ENCODE measurements around the gene TEKT5. TPM values are rescaled to one million over a fixed set of nuclear protein-coding genes. Genes with fewer than 3 reads are reported as not detected.

TEKT5 gene
- total and polyA plus RNA-seq, 9 of the 15 experiments (the other 6 are each of a cell fraction or from before 2014, with no cell fraction given) = 0.10 to 0.19 TPM; not detected in 7

- TF ChIP-seq ZNF511 (CRISPR knock-in tag; IDR thresholded peaks at IDR 0.05) = peak; percentile 88
- TF ChIP-seq GABPA (tag; conservative IDR thresholded peaks at IDR 0.05; ENCODE audit: low read depth) = peak; percentile 96
- no peak for TF ChIP-seq BRF2 (IDR thresholded peaks at IDR 0.05; ENCODE audit: borderline replicate concordance, insufficient read depth, insufficient read length)
- peak; percentile 87; the same call in 1 of the 2 replicates for TF ChIP-seq FOXP1 (CRISPR knock-in tag; IDR thresholded peaks at IDR 0.05)
- TF ChIP-seq NCOR1 (IDR thresholded peaks at IDR 0.05) = no peak
- TF ChIP-seq ZFX (CRISPR knock-in tag; IDR thresholded peaks at IDR 0.05) = peak; percentile 99
- no peak for TF ChIP-seq MTA1 (IDR thresholded peaks at IDR 0.05; ENCODE audit: borderline replicate concordance)
- TF ChIP-seq BRCA1 (IDR thresholded peaks at IDR 0.05) = no peak
- no peak for TF ChIP-seq BRCA1 (CRISPR knock-in tag; IDR thresholded peaks at IDR 0.05)
- no peak; the same call in 1 of the 2 replicates for TF ChIP-seq ATF6 (CRISPR knock-in tag; IDR thresholded peaks at IDR 0.05)
- no peak for TF ChIP-seq CBX8 (IDR thresholded peaks at IDR 0.05; ENCODE audit: borderline replicate concordance, extremely low read depth, low read depth, low read length, poor library complexity, severe bottlenecking)
- TF ChIP-seq CCAR2 (IDR thresholded peaks at IDR 0.05; ENCODE audit: low read depth, low read length) = no peak
- TF ChIP-seq CHD2 (IDR thresholded peaks at IDR 0.05; ENCODE audit: low read depth, low read length) = no peak
- TF ChIP-seq RAD51 (IDR thresholded peaks at IDR 0.05; ENCODE audit: borderline replicate concordance, low read depth) = no peak
- TF ChIP-seq CCNT2 (IDR thresholded peaks at IDR 0.05; ENCODE audit: borderline replicate concordance, extremely low read depth, insufficient read length, low read depth, low read length) = peak; percentile 42
- TF ChIP-seq RFX7 (CRISPR knock-in tag; IDR thresholded peaks at IDR 0.05) = no peak
- TF ChIP-seq TSC22D4 (tag; IDR thresholded peaks at IDR 0.05) = no peak
- no peak for TF ChIP-seq MEF2D (tag; conservative IDR thresholded peaks at IDR 0.05; ENCODE audit: low read depth)
- no peak for TF ChIP-seq THRA (IDR thresholded peaks at IDR 0.05)
- TF ChIP-seq NELFE (IDR thresholded peaks at IDR 0.05; ENCODE audit: insufficient read depth, insufficient read length) = no peak
- TF ChIP-seq ELF2 (CRISPR knock-in tag; IDR thresholded peaks at IDR 0.05) = peak; percentile 94
These were observed 49.1 kb upstream of the TEKT5 start, which contains the start of gene NUBP1 (continued) for GRCh38 chr16:10743610-10744369.
